H1 (cell line): ENCODE measurements around the gene HCAR1. TPM values are rescaled to one million over a fixed set of nuclear protein-coding genes. Genes with fewer than 3 reads are reported as not detected.
"Not testable (repeated sequence)": the region's sequence is repeated elsewhere in the genome, so short reads cannot be mapped to it uniquely, and the experiment has no call there.

Experiments
- CTCF ChIA-PET: fragments of 300-600 bp; sonication (Branson Sonifier 250); formaldehyde crosslinking; loops from one replicate; lab custom pipeline; 2021; ENCODE audit not compliant: partially characterized antibody; lab: Charles Lee
- POLR2A ChIA-PET: fragments of 300-600 bp; sonication (Branson Sonifier 250); formaldehyde crosslinking; loops from one replicate; lab custom pipeline; 2021; ENCODE audit warnings: inconsistent platforms; ENCODE audit not compliant: partially characterized antibody; lab: Charles Lee
- DNase-seq, 2 experiments: peaks; one replicate each; pipeline versions ENCODE4 v3.0.0 to v3.0.0-alpha.2; 2010 to 2022; ENCODE audit warnings: low spot score in 2 of 2, low read depth in 1 of 2, mixed read lengths in 1 of 2
- FAIRE-seq: peaks from 2 replicates; lab custom pipeline; 2011; peaks lifted over from hg19 to GRCh38; lab: Jason Lieb, UNC
- H2AFZ ChIP-seq: 2 replicates; pipeline ENCODE4 v1.8.1; 2012; ENCODE audit warnings: low read length, inconsistent platforms
- H2AK5ac ChIP-seq: 2 replicates; pipeline ENCODE4 v1.6.1; 2013; ENCODE audit warnings: low read depth, low read length
- H2BK120ac ChIP-seq: replicated peaks from 2 replicates; pipeline ENCODE3; 2013; ENCODE audit warnings: low read depth, low read length, inconsistent platforms
- H2BK12ac ChIP-seq: 2 replicates; pipeline ENCODE4 v1.6.1; 2013; ENCODE audit warnings: low read depth, low read length
- H2BK15ac ChIP-seq: 2 replicates; pipeline ENCODE4 v1.6.1; 2013; ENCODE audit warnings: low read length
- H2BK20ac ChIP-seq: 2 replicates; pipeline ENCODE4 v1.6.1; 2013; ENCODE audit warnings: low read length
- H2BK5ac ChIP-seq: 2 replicates; pipeline ENCODE4 v1.6.1; 2013; ENCODE audit warnings: low read depth, low read length
- H3K14ac ChIP-seq: 2 replicates; pipeline ENCODE4 v1.6.1; 2013; ENCODE audit warnings: inconsistent platforms; ENCODE audit not compliant: insufficient read length
- H3K18ac ChIP-seq: 2 replicates; pipeline ENCODE4 v1.6.1; 2013; ENCODE audit warnings: low read length; ENCODE audit errors: extremely low read depth
- H3K23ac ChIP-seq: 2 replicates; pipeline ENCODE4 v1.6.1; 2013; ENCODE audit warnings: inconsistent platforms; ENCODE audit not compliant: insufficient read length
- H3K23me2 ChIP-seq: 2 replicates; pipeline ENCODE4 v1.6.1; 2013; ENCODE audit warnings: low read depth, low read length
- H3K27ac ChIP-seq: 2 replicates; pipeline ENCODE4 v1.6.1; 2011; ENCODE audit warnings: low read depth, low read length, inconsistent platforms
- H3K27me3 ChIP-seq, 4 experiments: replicated peaks in 1 of 4; 1 replicate in 1 of 4; 2 replicates in 3 of 4; pipeline versions ENCODE4 v1.6.1 to v1.8.1; 2011 to 2013; ENCODE audit warnings: low read length in 3 of 4, mild to moderate bottlenecking in 3 of 4, inconsistent platforms in 2 of 4, mixed read lengths in 2 of 4, moderate library complexity in 1 of 4; ENCODE audit not compliant: control insufficient read depth in 3 of 4, insufficient read depth in 3 of 4; ENCODE audit errors: extremely low read depth in 1 of 4
- H3K36me3 ChIP-seq, 4 experiments: 2 replicates each; pipeline versions ENCODE4 v1.6.1 to v1.8.1; 2011 to 2013; ENCODE audit warnings: mild to moderate bottlenecking in 4 of 4, low read length in 3 of 4, moderate library complexity in 2 of 4, control low read depth in 1 of 4, inconsistent platforms in 1 of 4; ENCODE audit not compliant: insufficient read depth in 4 of 4, control insufficient read depth in 2 of 4
- H3K4ac ChIP-seq: replicated peaks from 2 replicates; pipeline ENCODE3; 2013; ENCODE audit warnings: low read length, low read depth, mixed read lengths, inconsistent platforms; ENCODE audit not compliant: insufficient read length
- H3K4me1 ChIP-seq, 4 experiments: replicated peaks in 1 of 4; 1 replicate in 1 of 4; 2 replicates in 3 of 4; pipeline versions ENCODE4 v1.6.1 to v1.8.1; 2011 to 2013; ENCODE audit warnings: low read length in 3 of 4, inconsistent platforms in 2 of 4, mixed read lengths in 1 of 4; ENCODE audit not compliant: insufficient read depth in 4 of 4, control insufficient read depth in 3 of 4
- H3K4me2 ChIP-seq, 2 experiments: 2 replicates each; pipeline versions ENCODE4 v1.6.1 to v1.8.1; 2011 to 2013; ENCODE audit warnings: low read depth in 2 of 2, low read length in 2 of 2, control low read depth in 1 of 2, inconsistent platforms in 1 of 2, mild to moderate bottlenecking in 1 of 2; ENCODE audit not compliant: insufficient read depth in 1 of 2
- H3K4me3 ChIP-seq, 4 experiments: fragments of 200-600, 300-600 bp in 1 of 4; sonication (generic), shearing (Covaris generic), sonication (Bioruptor Twin) in 1 of 4; 2 replicates each; pipeline versions ENCODE4 v1.5.1 to v1.8.1; 2011 to 2016; ENCODE audit warnings: low read length in 4 of 4, low read depth in 3 of 4, control low read depth in 2 of 4, inconsistent platforms in 2 of 4, mild to moderate bottlenecking in 2 of 4, mixed read lengths in 1 of 4, moderate library complexity in 1 of 4; ENCODE audit not compliant: insufficient read depth in 2 of 4; ENCODE audit errors: extremely low read depth in 1 of 4
- H3K56ac ChIP-seq: replicated peaks from 2 replicates; pipeline ENCODE3; 2013; ENCODE audit warnings: low read depth, mild to moderate bottlenecking, mixed read lengths, low read length, inconsistent platforms; ENCODE audit not compliant: insufficient read length
- H3K79me1 ChIP-seq: 2 replicates; pipeline ENCODE4 v1.6.1; 2013; ENCODE audit warnings: low read depth, low read length, control low read depth
- H3K79me2 ChIP-seq, 2 experiments: 2 replicates each; pipeline versions ENCODE4 v1.6.1 to v1.8.1; 2012 to 2013; ENCODE audit warnings: low read length in 2 of 2, mild to moderate bottlenecking in 2 of 2, inconsistent platforms in 1 of 2; ENCODE audit not compliant: insufficient read depth in 2 of 2, control insufficient read depth in 1 of 2
- H3K9ac ChIP-seq, 4 experiments: replicated peaks in 1 of 4; 1 replicate in 1 of 4; 2 replicates in 3 of 4; pipeline versions ENCODE4 v1.6.1 to v1.8.1; 2011 to 2013; ENCODE audit warnings: low read depth in 3 of 4, low read length in 3 of 4, control low read depth in 2 of 4, mild to moderate bottlenecking in 2 of 4, moderate library complexity in 2 of 4, inconsistent platforms in 1 of 4; ENCODE audit errors: extremely low read depth in 1 of 4
- H3K9me3 ChIP-seq, 2 experiments: 2 replicates each; pipeline versions ENCODE4 v1.6.1 to v1.8.1; 2012 to 2013; ENCODE audit warnings: mild to moderate bottlenecking in 2 of 2, moderate library complexity in 2 of 2, control low read depth in 1 of 2, inconsistent platforms in 1 of 2, low read depth in 1 of 2, low read length in 1 of 2, mixed read lengths in 1 of 2; ENCODE audit not compliant: insufficient read depth in 2 of 2
- H4K20me1 ChIP-seq, 2 experiments: replicated peaks in 1 of 2; 2 replicates each; pipeline versions ENCODE3 to v1.8.1; 2011 to 2013; ENCODE audit warnings: inconsistent platforms in 2 of 2, low read length in 2 of 2, mild to moderate bottlenecking in 1 of 2; ENCODE audit not compliant: insufficient read depth in 2 of 2, control insufficient read depth in 1 of 2
- H4K5ac ChIP-seq: 2 replicates; pipeline ENCODE4 v1.6.1; 2013; ENCODE audit warnings: low read length, low read depth, mixed read lengths, inconsistent platforms; ENCODE audit not compliant: insufficient read length
- H4K8ac ChIP-seq: 2 replicates; pipeline ENCODE4 v1.8.0; 2013; ENCODE audit warnings: mild to moderate bottlenecking, moderate library complexity, low read length, inconsistent platforms; ENCODE audit not compliant: insufficient read depth; ENCODE audit errors: extremely low read depth
- H4K91ac ChIP-seq: replicated peaks from 2 replicates; pipeline ENCODE3; 2013; ENCODE audit warnings: low read length, mixed read lengths, inconsistent platforms; ENCODE audit not compliant: insufficient read length
- WGBS, 2 experiments: shearing (Covaris generic) in 1 of 2; methylation state at CpG; one replicate each; pipeline versions ENCODE4 v1.1.6 to v1.1.7; 2013 to 2015; ENCODE audit warnings: low lambda C conversion rate in 2 of 2, mixed read lengths in 2 of 2, inconsistent platforms in 1 of 2, low coverage in 1 of 2, missing lambda C conversion rate in 1 of 2; ENCODE audit not compliant: insufficient replicate concordance in 2 of 2, insufficient coverage in 1 of 2, insufficient read length in 1 of 2; ENCODE audit errors: extremely low coverage in 1 of 2, missing lambda C conversion rate in 1 of 2; 5-methylcytosine and 5-hydroxymethylcytosine counted together
- polyA plus RNA-seq, 7 experiments: library from polyadenylated mRNA; depleted of rRNA in 3 of 7; stranded (reverse) in 5 of 7; unstranded in 2 of 7; fragments of >200 nt in 5 of 7; fragments of 200-250 nt in 2 of 7; gene quantifications; 1 replicate in 5 of 7; 2 replicates in 1 of 7; 4 replicates in 1 of 7; pipeline versions ENCODE4 v1.2.1 to v1.2.3, GENCODE V29; 2011 to 2013; ENCODE audit warnings: missing spikeins in 2 of 7, mixed read lengths in 2 of 7
- total RNA-seq: library from RNA; stranded (reverse); fragmentation: NEBNext Ultra II Directional; extraction: Animal tissue kit (Norgen Biotek cat#: 25700); gene quantifications from 2 replicates; pipeline ENCODE4 v1.2.1, GENCODE V29; 2021

The HCAR1 gene
- total and polyA plus RNA-seq, 2 of the 8 experiments (the other 6 are each of a cell fraction or from before 2014, with no cell fraction given): 0.02 TPM; not detected in 1

- H4K20me1 ChIP-seq, H4K91ac ChIP-seq, H3K9me3 ChIP-seq, FAIRE-seq, H2BK5ac ChIP-seq, H3K27me3 ChIP-seq, H3K9ac ChIP-seq, H3K4me2 ChIP-seq, DNase-seq, H3K18ac ChIP-seq, H2AFZ ChIP-seq, H2BK12ac ChIP-seq, H3K56ac ChIP-seq, H2BK20ac ChIP-seq, H2AK5ac ChIP-seq, H3K4me3 ChIP-seq, H3K79me1 ChIP-seq, H2BK120ac ChIP-seq, H3K36me3 ChIP-seq, CTCF ChIA-PET, H3K79me2 ChIP-seq, H4K5ac ChIP-seq, H3K14ac ChIP-seq, H3K4ac ChIP-seq, H3K23me2 ChIP-seq, H3K27ac ChIP-seq, H3K4me1 ChIP-seq, H4K8ac ChIP-seq, H2BK15ac ChIP-seq, H3K23ac ChIP-seq, POLR2A ChIA-PET: not testable (repeated sequence)
- 86% methylated on average over 9 of the region's 10 CpGs; no CpG with 5 or more reads in 1 of the 2 experiments for WGBS, 2 experiments
Observed at GRCh38 chr12:122716658-122717057, 14.0 kb downstream of the HCAR1 start, which contains the start of gene HCAR3. HCAR3 (minus strand) TSS chr12:122716811; CDS start chr12:122716737, 74 bp downstream.

- H3K4ac ChIP-seq, H3K36me3 ChIP-seq, H3K4me1 ChIP-seq, H3K4me3 ChIP-seq, H3K79me1 ChIP-seq, H3K4me2 ChIP-seq, H4K5ac ChIP-seq, H4K8ac ChIP-seq, H3K56ac ChIP-seq, H4K91ac ChIP-seq, H2BK5ac ChIP-seq, H2AK5ac ChIP-seq, H3K9ac ChIP-seq, H3K18ac ChIP-seq, H2BK20ac ChIP-seq, DNase-seq, POLR2A ChIA-PET, H3K27ac ChIP-seq, H2BK12ac ChIP-seq, H3K79me2 ChIP-seq, H3K14ac ChIP-seq, H3K27me3 ChIP-seq, FAIRE-seq, H3K23ac ChIP-seq, H3K9me3 ChIP-seq, H2AFZ ChIP-seq, H3K23me2 ChIP-seq, H2BK15ac ChIP-seq, H4K20me1 ChIP-seq, H2BK120ac ChIP-seq: not testable (repeated sequence)
- WGBS, 2 experiments: 91% methylated on average over 6 of the region's 6 CpGs; no CpG with 5 or more reads in 1 of the 2 experiments
- CTCF ChIA-PET: interaction anchor here (1.1 kb wide), 1 partner anchor 20 kb away, joined by 3 read pairs; no protein-coding TSS in a partner anchor
Observed at GRCh38 chr12:122715211-122715610, 15.4 kb downstream of the HCAR1 start.
